Measurements from ENCODE around the gene AHSP. TPM values are rescaled to one million over a fixed set of nuclear protein-coding genes. Genes with fewer than 3 reads are reported as not detected.
"Not testable (repeated sequence)": the region's sequence is repeated elsewhere in the genome, so short reads cannot be mapped to it uniquely, and the experiment has no call there.

AHSP gene
- total and polyA plus RNA-seq, 3 donors from 2014 or later: 1.9 to 5.6 TPM; not detected in 1

DNA sequence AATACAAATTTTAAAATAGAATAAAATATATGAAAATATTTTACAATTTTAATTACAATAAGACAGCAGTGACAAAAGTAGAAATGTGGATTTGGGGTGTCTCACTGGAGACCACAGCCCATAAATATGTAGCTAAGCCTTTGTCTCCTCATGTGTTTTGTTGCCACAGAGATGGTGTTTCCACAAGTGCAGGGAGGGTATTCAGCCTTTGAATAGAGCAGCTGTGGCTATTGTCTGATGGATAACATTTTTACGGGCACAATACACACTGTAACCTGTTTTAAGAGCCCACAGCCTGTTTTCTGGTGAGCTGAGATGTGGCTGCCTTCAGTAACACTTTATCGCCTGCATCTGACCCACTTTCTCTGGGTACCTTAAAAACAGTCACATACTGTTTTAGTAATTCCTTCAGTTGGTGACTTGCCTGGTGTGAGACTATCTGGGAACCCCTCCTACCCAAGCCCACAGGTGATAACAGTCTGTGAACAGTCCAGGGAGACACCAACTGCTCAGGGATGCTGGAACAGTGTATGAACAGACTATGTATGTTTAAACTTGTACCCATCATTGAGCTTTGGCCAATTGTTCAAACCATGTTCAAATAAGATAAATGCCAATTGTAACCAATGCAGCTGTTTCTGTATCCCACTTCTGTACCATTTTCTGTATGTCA is 7.8 kb upstream of the AHSP start:
- no peak for TF ChIP-seq POLR2A (IDR thresholded peaks at IDR 0.05)
- TF ChIP-seq, protein P1, sequence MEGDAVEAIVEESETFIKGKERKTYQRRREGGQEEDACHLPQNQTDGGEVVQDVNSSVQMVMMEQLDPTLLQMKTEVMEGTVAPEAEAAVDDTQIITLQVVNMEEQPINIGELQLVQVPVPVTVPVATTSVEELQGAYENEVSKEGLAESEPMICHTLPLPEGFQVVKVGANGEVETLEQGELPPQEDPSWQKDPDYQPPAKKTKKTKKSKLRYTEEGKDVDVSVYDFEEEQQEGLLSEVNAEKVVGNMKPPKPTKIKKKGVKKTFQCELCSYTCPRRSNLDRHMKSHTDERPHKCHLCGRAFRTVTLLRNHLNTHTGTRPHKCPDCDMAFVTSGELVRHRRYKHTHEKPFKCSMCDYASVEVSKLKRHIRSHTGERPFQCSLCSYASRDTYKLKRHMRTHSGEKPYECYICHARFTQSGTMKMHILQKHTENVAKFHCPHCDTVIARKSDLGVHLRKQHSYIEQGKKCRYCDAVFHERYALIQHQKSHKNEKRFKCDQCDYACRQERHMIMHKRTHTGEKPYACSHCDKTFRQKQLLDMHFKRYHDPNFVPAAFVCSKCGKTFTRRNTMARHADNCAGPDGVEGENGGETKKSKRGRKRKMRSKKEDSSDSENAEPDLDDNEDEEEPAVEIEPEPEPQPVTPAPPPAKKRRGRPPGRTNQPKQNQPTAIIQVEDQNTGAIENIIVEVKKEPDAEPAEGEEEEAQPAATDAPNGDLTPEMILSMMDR (IDR thresholded peaks at IDR 0.05): no peak
- no peak for DNase-seq
- Histone ChIP-seq H3K4me3 (no peak overlapping the region), H3K9me3 (no peaks in the 10 kb centered on the region), H3K36me3 (ENCODE audit: low read depth, missing control alignments) (no peaks in the 10 kb centered on the region), H3K4me1 (no peaks in the 10 kb centered on the region), H3K27ac (no peak overlapping the region), H3K27me3 (no peaks in the 10 kb centered on the region)
- intact Hi-C loops (cut with DNase I; ENCODE audit: low total_unique reads): no loop called here
- whole genome bisulfite sequencing, 2 donors: 74 to 76% methylated on average over 2 of the region's 2 CpGs

DNA sequence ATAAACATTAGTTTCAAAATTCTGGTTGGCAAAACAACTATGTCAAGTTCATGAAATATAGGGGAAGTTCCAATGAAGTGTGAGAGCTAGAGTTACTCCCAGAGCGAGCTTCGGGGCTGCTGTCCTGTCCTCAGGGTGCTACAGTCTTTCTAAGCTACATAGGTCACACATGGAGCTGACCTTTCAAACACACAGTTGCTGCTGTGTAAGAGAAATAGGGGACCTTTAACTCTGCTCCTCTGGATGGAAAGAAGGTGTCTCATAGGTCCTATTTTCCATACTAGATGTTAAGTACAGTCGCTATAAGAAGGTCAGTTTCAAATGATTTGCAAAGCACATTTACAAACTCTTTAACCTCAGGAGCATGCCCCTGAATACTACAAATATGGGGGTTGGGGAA is 6.3 kb upstream of the AHSP start:
- Histone ChIP-seq H3K4me3 (no peak overlapping the region), H3K9me3 (no peaks in the 10 kb centered on the region), H3K27ac (no peak overlapping the region), H3K4me1 (no peaks in the 10 kb centered on the region), H3K36me3 (ENCODE audit: low read depth, missing control alignments) (no peaks in the 10 kb centered on the region), H3K27me3 (no peaks in the 10 kb centered on the region)
- 77 to 97% methylated on average over 3 of the region's 3 CpGs for WGBS, 2 donors
- TF ChIP-seq POLR2A (IDR thresholded peaks at IDR 0.05): no peak
- TF ChIP-seq, protein P1 (IDR thresholded peaks at IDR 0.05): no peak
- intact Hi-C loops (cut with DNase I; ENCODE audit: low total_unique reads): no loop called here
- no peak for DNase-seq

DNA sequence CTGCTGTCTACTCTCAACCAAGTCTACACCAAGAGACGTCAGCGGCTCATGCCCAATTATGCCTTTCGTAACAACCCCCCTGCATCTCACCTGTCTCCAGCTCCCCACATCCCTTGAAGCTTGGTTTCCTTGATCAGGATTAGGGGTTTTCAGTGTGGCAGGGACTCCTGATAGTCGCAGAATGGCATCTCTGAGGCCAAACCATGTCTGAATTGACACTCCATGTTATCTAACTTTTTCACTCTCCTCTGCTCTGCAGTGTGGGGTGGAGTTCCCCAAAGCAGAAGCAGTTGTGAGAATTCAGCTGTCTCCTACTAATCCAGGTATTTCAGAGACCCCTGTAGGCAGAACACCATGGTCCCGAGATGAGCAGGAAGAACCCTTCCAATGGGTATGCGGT is 5.6 kb upstream of the AHSP start:
- Histone ChIP-seq H3K36me3 (ENCODE audit: low read depth, missing control alignments) (no peaks in the 10 kb centered on the region), H3K9me3 (no peaks in the 10 kb centered on the region), H3K27me3 (no peaks in the 10 kb centered on the region), H3K4me3 (no peak overlapping the region), H3K4me1 (no peaks in the 10 kb centered on the region), H3K27ac (no peak overlapping the region)
- TF ChIP-seq, protein P1 (IDR thresholded peaks at IDR 0.05): no peak
- no peak for TF ChIP-seq POLR2A (IDR thresholded peaks at IDR 0.05)
- intact Hi-C loops (cut with DNase I; ENCODE audit: low total_unique reads): no loop called here
- WGBS, 2 donors: 89 to 91% methylated on average over 6 of the region's 6 CpGs
- no peak for DNase-seq

DNA sequence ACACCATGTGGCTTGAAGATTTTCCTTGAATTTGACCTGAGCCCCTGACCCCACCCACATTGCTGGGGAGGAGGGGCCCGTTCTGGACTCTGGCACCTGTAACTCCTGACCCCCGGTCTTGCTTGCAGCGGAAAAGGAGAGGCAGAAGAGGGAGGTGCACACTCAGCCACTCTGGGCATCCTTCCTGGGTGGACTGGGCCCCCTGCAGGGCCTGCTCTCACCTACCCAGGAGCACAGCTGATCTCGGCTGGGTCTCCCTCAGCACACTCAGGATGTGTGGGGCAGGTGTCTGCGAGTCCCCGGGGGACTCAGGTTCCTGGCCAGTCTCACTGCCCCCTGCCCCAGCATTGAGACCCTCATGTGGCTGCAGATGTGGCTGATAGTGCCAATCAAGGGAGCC is 3.9 kb upstream of the AHSP start:
- H3K4me1 ChIP-seq; H3K27me3 ChIP-seq; H3K36me3 ChIP-seq (ENCODE audit: low read depth, missing control alignments); intact Hi-C loops (cut with DNase I; ENCODE audit: low total_unique reads); H3K4me3 ChIP-seq; DNase-seq; H3K27ac ChIP-seq; H3K9me3 ChIP-seq: not testable (repeated sequence)
- WGBS, 2 donors: 40 to 83% methylated on average over 2 of the region's 6 CpGs

DNA sequence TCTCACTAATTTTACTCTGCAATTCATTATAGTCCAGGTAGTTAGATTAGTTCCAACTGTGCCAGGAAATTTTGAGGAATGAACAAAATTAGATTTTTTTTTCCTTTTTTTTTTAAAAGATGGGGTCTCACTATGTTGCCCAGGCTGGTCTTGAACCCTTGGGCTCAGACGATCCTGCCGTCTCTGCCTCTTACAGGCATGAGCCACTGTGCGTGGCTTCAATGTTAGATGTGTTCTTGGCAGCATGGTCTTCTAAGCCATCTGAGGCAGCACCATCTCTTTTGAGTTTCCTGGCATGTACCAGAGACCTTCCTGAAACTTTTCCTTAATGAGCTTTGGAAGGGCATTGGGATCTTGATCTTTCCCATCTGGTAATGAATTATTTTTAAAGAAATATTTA is 2.6 kb upstream of the AHSP start:
- Histone ChIP-seq H3K9me3 (no peaks in the 10 kb centered on the region), H3K27ac (no peak overlapping the region), H3K4me3 (no peak overlapping the region), H3K4me1 (peaks cover 9% of the 10 kb centered on the region), H3K36me3 (ENCODE audit: low read depth, missing control alignments) (no peaks in the 10 kb centered on the region), H3K27me3 (no peaks in the 10 kb centered on the region)
- intact Hi-C loops (cut with DNase I; ENCODE audit: low total_unique reads): no loop called here
- no peak for DNase-seq
- WGBS, 2 donors: 90 to 91% methylated on average over 3 of the region's 3 CpGs
- TF ChIP-seq POLR2A (IDR thresholded peaks at IDR 0.05): no peak
- TF ChIP-seq, protein P1 (IDR thresholded peaks at IDR 0.05): no peak

All from testis (tissue), 3 donors.